WERI-Rb-1 (cell line): ENCODE data around the gene BCR.
A peak's percentile ranks its signal among the peaks of the same experiment; 100 is the strongest.

Experiments used
- DNase-seq: peaks from one replicate; pipeline ENCODE4 v3.0.0-alpha.2; 2020
- H3K27ac ChIP-seq: fragments of 250-450 bp; sonication (Bioruptor Pico); 2 replicates; pipeline ENCODE4 v1.5.1; 2020; ENCODE audit warnings: mild to moderate bottlenecking, moderate library complexity
- H3K27me3 ChIP-seq: fragments of 250-450 bp; sonication (Bioruptor Pico); 2 replicates; pipeline ENCODE4 v1.5.1; 2021; ENCODE audit warnings: mild to moderate bottlenecking, low read depth, moderate library complexity; ENCODE audit not compliant: insufficient read depth, severe bottlenecking
- H3K36me3 ChIP-seq: fragments of 250-450 bp; sonication (Bioruptor Pico); 2 replicates; pipeline ENCODE4 v1.5.1; 2020; ENCODE audit warnings: mild to moderate bottlenecking, moderate library complexity
- H3K4me3 ChIP-seq: 2 replicates; pipeline ENCODE4 v1.5.1; 2011; ENCODE audit warnings: low read depth, mild to moderate bottlenecking, control low read depth, low read length
- H3K9me3 ChIP-seq: fragments of 250-450 bp; sonication (Bioruptor Pico); 2 replicates; pipeline ENCODE4 v1.5.1; 2021; ENCODE audit warnings: mild to moderate bottlenecking, moderate library complexity; ENCODE audit not compliant: severe bottlenecking
- TF ChIP-seq, protein P1 (sequence below): IDR thresholded peaks from 2 replicates; pipeline ENCODE4 v1.5.1; 2011; ENCODE audit warnings: low read depth, mild to moderate bottlenecking, control low read depth, inconsistent platforms, low read length

BCR gene

GRCh38 chr22:23216461-23217170, 36.3 kb downstream of the BCR start:
- no peak overlapping the region for H3K4me3 ChIP-seq
- H3K9me3 ChIP-seq = no peaks in the 10 kb centered on the region
- no peaks in the 10 kb centered on the region for H3K27me3 ChIP-seq
- H3K27ac ChIP-seq = no peak overlapping the region
- H3K36me3 ChIP-seq = peaks cover 10% of the 10 kb centered on the region; the same call in 1 of the 2 replicates
- DNase-seq = peak; percentile 29
- TF ChIP-seq, protein P1, sequence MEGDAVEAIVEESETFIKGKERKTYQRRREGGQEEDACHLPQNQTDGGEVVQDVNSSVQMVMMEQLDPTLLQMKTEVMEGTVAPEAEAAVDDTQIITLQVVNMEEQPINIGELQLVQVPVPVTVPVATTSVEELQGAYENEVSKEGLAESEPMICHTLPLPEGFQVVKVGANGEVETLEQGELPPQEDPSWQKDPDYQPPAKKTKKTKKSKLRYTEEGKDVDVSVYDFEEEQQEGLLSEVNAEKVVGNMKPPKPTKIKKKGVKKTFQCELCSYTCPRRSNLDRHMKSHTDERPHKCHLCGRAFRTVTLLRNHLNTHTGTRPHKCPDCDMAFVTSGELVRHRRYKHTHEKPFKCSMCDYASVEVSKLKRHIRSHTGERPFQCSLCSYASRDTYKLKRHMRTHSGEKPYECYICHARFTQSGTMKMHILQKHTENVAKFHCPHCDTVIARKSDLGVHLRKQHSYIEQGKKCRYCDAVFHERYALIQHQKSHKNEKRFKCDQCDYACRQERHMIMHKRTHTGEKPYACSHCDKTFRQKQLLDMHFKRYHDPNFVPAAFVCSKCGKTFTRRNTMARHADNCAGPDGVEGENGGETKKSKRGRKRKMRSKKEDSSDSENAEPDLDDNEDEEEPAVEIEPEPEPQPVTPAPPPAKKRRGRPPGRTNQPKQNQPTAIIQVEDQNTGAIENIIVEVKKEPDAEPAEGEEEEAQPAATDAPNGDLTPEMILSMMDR = no peak

DNA sequence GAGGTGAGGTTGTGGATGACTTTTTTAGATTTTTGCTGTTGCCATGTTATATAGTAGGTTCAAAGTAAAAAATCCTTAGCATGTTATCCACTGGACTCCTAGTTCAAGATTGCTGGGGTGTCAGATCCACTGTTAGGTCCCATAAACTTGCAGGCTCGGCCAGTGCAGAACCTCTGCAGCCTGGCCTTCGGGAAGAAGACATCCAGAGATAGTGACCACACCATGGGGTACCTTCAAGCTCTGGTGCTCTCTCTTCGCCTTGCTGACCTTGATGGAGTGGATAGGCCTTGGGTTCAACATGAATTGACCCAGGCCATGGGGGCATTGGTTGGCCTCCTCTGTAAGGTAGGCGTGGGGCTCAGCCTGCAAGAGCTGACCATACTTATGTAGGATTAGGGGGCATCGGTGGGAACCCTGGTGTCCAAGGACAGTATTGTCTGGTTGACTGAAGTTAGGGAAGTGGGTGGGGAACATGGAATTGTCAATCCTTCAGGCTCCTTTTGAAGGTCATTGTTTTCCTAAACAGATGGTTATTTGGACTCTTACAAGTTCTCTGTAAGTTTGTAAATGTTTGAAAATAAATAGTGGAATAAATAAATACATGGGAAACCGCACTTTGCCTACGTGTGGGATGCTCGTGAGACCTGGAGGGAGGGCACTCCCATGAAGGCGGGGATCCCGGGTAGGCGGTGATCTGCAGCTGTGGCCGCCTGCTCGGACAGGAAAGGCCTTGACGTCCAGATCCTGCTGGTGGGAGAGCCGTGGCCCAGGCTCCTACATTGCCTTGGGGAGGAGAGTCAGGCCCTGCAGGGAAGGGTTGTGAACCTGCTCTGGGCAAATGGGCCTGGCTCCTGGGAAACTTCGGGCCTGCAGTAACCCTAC, 37.1 kb downstream of the BCR start:
- no peaks in the 10 kb centered on the region for H3K27me3 ChIP-seq
- TF ChIP-seq, protein P1 = no peak

DNA sequence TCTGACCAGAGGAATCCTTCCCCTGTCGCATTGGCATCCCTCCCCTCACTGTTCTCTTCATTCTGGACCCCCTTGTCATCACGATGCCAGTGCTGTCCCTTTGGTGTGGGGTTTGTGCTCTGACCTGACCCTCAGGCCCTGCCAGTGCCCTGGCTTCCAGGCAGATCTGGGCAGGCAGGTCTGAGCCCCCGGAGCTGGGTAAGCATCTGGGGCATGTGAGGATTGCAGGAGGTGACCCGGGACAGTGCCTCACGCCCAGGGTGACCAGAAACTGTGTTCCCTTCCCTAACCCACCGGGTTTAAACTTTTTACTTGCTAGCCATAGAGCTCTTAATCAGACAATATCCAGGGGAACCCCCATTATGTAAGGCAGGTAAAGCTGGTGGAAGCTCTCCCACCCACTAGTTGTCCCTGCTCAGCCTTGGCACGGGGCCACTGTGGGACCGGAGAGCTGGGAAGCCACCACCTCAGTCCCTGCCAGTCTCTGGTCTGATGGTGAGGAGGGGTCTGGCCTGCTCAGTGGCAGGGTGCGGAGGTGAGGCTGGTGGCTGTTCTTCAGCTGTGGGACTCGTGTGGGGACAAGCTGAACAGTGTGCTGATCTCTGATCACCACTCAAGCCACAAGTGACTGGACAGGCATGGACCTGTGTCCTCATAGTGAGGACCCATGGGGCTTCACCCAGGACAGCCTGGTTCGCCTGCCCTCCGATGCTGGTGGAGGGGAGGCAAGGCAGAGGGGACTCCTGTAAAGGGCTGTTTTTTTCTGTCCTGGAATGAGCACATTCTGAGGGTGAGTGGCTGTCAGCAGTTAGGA, 38.0 kb downstream of the BCR start:
- DNase-seq = no peak

More for the DNA sequence above, 37.1 kb downstream of the BCR start:
- DNase-seq = no peak
- H3K27ac ChIP-seq = no peak overlapping the region; the same call in 1 of the 2 replicates
- peaks cover 10% of the 10 kb centered on the region; the same call in 1 of the 2 replicates for H3K36me3 ChIP-seq
- H3K4me3 ChIP-seq = no peak overlapping the region
- H3K9me3 ChIP-seq = no peaks in the 10 kb centered on the region

GRCh38 chr22:23218867-23219251, 38.5 kb downstream of the BCR start:
- Histone ChIP-seq H3K27ac (peak overlapping the region; percentile 57), H3K27me3 (no peaks in the 10 kb centered on the region), H3K36me3 (peaks cover 6% of the 10 kb centered on the region; the same call in 1 of the 2 replicates), H3K4me3 (no peak overlapping the region), H3K9me3 (no peaks in the 10 kb centered on the region)
- peak; percentile 95 for DNase-seq
- TF ChIP-seq, protein P1 = no peak

More for the DNA sequence above, 38.0 kb downstream of the BCR start:
- no peak overlapping the region for H3K4me3 ChIP-seq
- H3K27ac ChIP-seq = peak overlapping the region; percentile 57
- no peaks in the 10 kb centered on the region for H3K27me3 ChIP-seq
- TF ChIP-seq, protein P1 = no peak
- H3K9me3 ChIP-seq = no peaks in the 10 kb centered on the region
- H3K36me3 ChIP-seq = peaks cover 6% of the 10 kb centered on the region; the same call in 1 of the 2 replicates

DNA sequence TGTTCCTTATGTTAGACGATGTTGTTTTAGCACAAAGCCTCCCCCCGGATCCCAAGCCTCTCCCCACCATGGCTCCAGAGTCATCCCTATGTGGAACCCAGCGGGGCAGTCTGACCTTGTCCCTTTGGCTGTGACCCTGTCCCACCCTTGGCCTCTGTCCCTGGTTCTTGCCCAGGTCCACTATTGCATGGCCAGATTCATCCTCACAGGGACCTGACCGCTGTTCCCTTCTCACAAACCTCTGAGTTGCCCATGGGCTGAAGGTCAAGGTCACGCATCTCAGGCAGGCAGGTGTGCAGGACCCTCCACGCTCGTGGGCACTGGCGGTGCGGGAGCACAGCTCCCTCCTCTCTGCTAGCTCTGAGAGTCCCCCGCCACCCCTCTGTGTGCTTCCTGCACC, 39.0 kb downstream of the BCR start:
- H3K9me3 ChIP-seq = no peaks in the 10 kb centered on the region
- H3K27me3 ChIP-seq = no peaks in the 10 kb centered on the region
- TF ChIP-seq, protein P1 = no peak
- H3K4me3 ChIP-seq = no peak overlapping the region
- no peak overlapping the region for H3K27ac ChIP-seq
- H3K36me3 ChIP-seq = peaks cover 6% of the 10 kb centered on the region; the same call in 1 of the 2 replicates
- DNase-seq = no peak
